CD4-positive, CD25-positive, alpha-beta regulatory T cell (primary cell): ENCODE measurements around the gene IFIH1. TPM values are rescaled to one million over a fixed set of nuclear protein-coding genes. Genes with fewer than 3 reads are reported as not detected.
A peak's percentile ranks its signal among the peaks of the same experiment; 100 is the strongest.

ENCODE experiments used
- ATAC-seq, 2 donors: fragments of 150-1000 bp; cut with Tn5 transposase; one replicate each; pipeline ENCODE4 v1.10.0; 2021; ENCODE audit warnings: low read depth in 2 of 2, moderate number of reproducible peaks in 2 of 2, moderate library complexity in 1 of 2
- DNase-seq, 3 donors: peaks; one replicate each; pipeline versions ENCODE4 v3.0.0 to v3.0.0-alpha.2; 2012 to 2022; ENCODE audit warnings: mixed read lengths in 1 of 3
- H3K27ac ChIP-seq: one replicate; pipeline ENCODE4 v1.7.0; 2013; ENCODE audit warnings: mild to moderate bottlenecking, low read length; ENCODE audit not compliant: insufficient read depth, poor library complexity, severe bottlenecking
- H3K27me3 ChIP-seq: one replicate; pipeline ENCODE4 v1.7.0; 2013; ENCODE audit warnings: low read length; ENCODE audit not compliant: control insufficient read depth, insufficient read depth
- H3K36me3 ChIP-seq: one replicate; pipeline ENCODE4 v1.7.0; 2013; ENCODE audit warnings: mild to moderate bottlenecking, low read length, moderate library complexity; ENCODE audit not compliant: control insufficient read depth, insufficient read depth
- H3K4me1 ChIP-seq: 2 replicates; pipeline ENCODE4 v1.7.0; 2013; ENCODE audit warnings: mild to moderate bottlenecking, low read length; ENCODE audit not compliant: insufficient read depth, control insufficient read depth, poor library complexity, severe bottlenecking
- H3K4me3 ChIP-seq: one replicate; pipeline ENCODE4 v1.7.0; 2013; ENCODE audit warnings: low read depth, mild to moderate bottlenecking, low read length, moderate library complexity
- H3K9me3 ChIP-seq, 2 experiments: 1 replicate in 1 of 2; 2 replicates in 1 of 2; pipeline ENCODE4 v1.7.0; 2013; ENCODE audit warnings: low read length in 2 of 2, mild to moderate bottlenecking in 1 of 2, moderate library complexity in 1 of 2; ENCODE audit not compliant: control insufficient read depth in 2 of 2
- H3K27ac Mint-ChIP-seq, 3 donors: one replicate each; pipeline ENCODE4 v1.8.0; 2020 to 2022; ENCODE audit warnings: mild to moderate bottlenecking in 3 of 3, mixed read lengths in 3 of 3, moderate library complexity in 2 of 3
- H3K27me3 Mint-ChIP-seq: one replicate; pipeline ENCODE4 v1.8.0; 2022; ENCODE audit warnings: mild to moderate bottlenecking, mixed read lengths
- H3K36me3 Mint-ChIP-seq: one replicate; pipeline ENCODE4 v1.8.0; 2020; ENCODE audit warnings: mixed read lengths
- H3K4me1 Mint-ChIP-seq, 4 donors: one replicate each; pipeline ENCODE4 v1.8.0; 2020 to 2022; ENCODE audit warnings: mixed read lengths in 4 of 4, mild to moderate bottlenecking in 1 of 4
- H3K4me3 Mint-ChIP-seq, 4 donors: one replicate each; pipeline ENCODE4 v1.8.0; 2020 to 2022; ENCODE audit warnings: mild to moderate bottlenecking in 4 of 4, mixed read lengths in 4 of 4, moderate library complexity in 3 of 4
- H3K9me3 Mint-ChIP-seq, 7 donors: one replicate each; pipeline ENCODE4 v1.8.0; 2020 to 2022; ENCODE audit warnings: mixed read lengths in 7 of 7, mild to moderate bottlenecking in 3 of 7, moderate library complexity in 2 of 7
- polyA plus RNA-seq, 4 donors: library from polyadenylated mRNA; unstranded; fragments of 300-500 nt; fragmentation: Illumina TruSeq; gene quantifications; one replicate each; pipeline ENCODE4 v1.2.3, GENCODE V29; 2021
- total RNA-seq: library from RNA; stranded (reverse); gene quantifications from one replicate; pipeline ENCODE4 v1.2.3, GENCODE V29; 2022

The IFIH1 gene
- total RNA-seq: 52.8 TPM
- polyA plus RNA-seq: 10 to 100 TPM; 17.2 to 20.0 (median 17.9) TPM

- H3K36me3 Mint-ChIP-seq: no peaks in the 10 kb centered on the region
- H3K9me3 Mint-ChIP-seq: peaks cover 0 to 2% (median 0%) of the 10 kb centered on the region in 7 donors
- Histone ChIP-seq H3K27ac (peak within 1 kb of the TSS; percentile 95), H3K36me3 (no peaks in the 10 kb centered on the region), H3K9me3 (no peaks in the 10 kb centered on the region), H3K4me1 (peaks cover 45% of the 10 kb centered on the region), H3K27me3 (no peaks in the 10 kb centered on the region), H3K4me3 (peak within 1 kb of the TSS; percentile 99)
- DNase-seq (peak; percentile 72 to 89 (median 78)), ATAC-seq (peak; percentile 77 to 79)
- peak within 1 kb of the TSS; percentile 99 to 100 (median 100) for H3K27ac Mint-ChIP-seq
- peaks cover 23 to 67% (median 60%) of the 10 kb centered on the region in 4 donors for H3K4me1 Mint-ChIP-seq
- peak within 1 kb of the TSS; percentile 95 to 98 (median 98) for H3K4me3 Mint-ChIP-seq
- H3K27me3 Mint-ChIP-seq: no peaks in the 10 kb centered on the region
These were observed at the start of gene IFIH1 for GRCh38 chr2:162318328-162319180. Gene IFIH1, minus strand, starts transcription at chr2:162318684. Its CDS starts 377 bp downstream, at chr2:162318307.

- Histone ChIP-seq H3K4me1 (no peaks in the 10 kb centered on the region), H3K27ac (no peak overlapping the region), H3K27me3 (no peaks in the 10 kb centered on the region), H3K36me3 (peaks cover 2% of the 10 kb centered on the region), H3K9me3 (no peaks in the 10 kb centered on the region), H3K4me3 (no peak overlapping the region)
- no peaks in the 10 kb centered on the region for H3K27me3 Mint-ChIP-seq
- ATAC-seq: no peak
- H3K9me3 Mint-ChIP-seq: no peaks in the 10 kb centered on the region
- no peak overlapping the region for H3K27ac Mint-ChIP-seq
- peaks cover 5% of the 10 kb centered on the region for H3K36me3 Mint-ChIP-seq
- no peaks in the 10 kb centered on the region for H3K4me1 Mint-ChIP-seq
- DNase-seq: no peak
- H3K4me3 Mint-ChIP-seq: no peak overlapping the region
These were observed 46.9 kb upstream of the IFIH1 start for GRCh38 chr2:162365392-162365791.

GRCh38 chr2:162344617-162344950 is 26.1 kb upstream of the IFIH1 start:
- no peaks in the 10 kb centered on the region for H3K36me3 ChIP-seq
- H3K9me3 Mint-ChIP-seq: no peaks in the 10 kb centered on the region
- DNase-seq: no peak
- H3K4me3 Mint-ChIP-seq: peak overlapping the region; percentile 88 to 99 (median 88)
- H3K27me3 ChIP-seq: no peaks in the 10 kb centered on the region
- peak overlapping the region; percentile 80 for H3K4me3 ChIP-seq
- H3K36me3 Mint-ChIP-seq: peaks cover 4% of the 10 kb centered on the region
- peak overlapping the region; percentile 71 for H3K27ac ChIP-seq
- peak overlapping the region in 2 of 3 donors; percentile 10 to 89 for H3K27ac Mint-ChIP-seq
- no peaks in the 10 kb centered on the region for H3K27me3 Mint-ChIP-seq
- peaks cover 12 to 20% (median 16%) of the 10 kb centered on the region in 4 donors for H3K4me1 Mint-ChIP-seq
- H3K9me3 ChIP-seq: no peaks in the 10 kb centered on the region
- peaks cover 16% of the 10 kb centered on the region for H3K4me1 ChIP-seq
- ATAC-seq: no peak

- H3K27me3 ChIP-seq: no peaks in the 10 kb centered on the region
- no peaks in the 10 kb centered on the region for H3K27me3 Mint-ChIP-seq
- peak within 1 kb of the TSS; percentile 88 to 99 (median 88) for H3K4me3 Mint-ChIP-seq
- H3K36me3 ChIP-seq: no peaks in the 10 kb centered on the region
- peaks cover 12 to 20% (median 16%) of the 10 kb centered on the region in 4 donors for H3K4me1 Mint-ChIP-seq
- H3K9me3 ChIP-seq: no peaks in the 10 kb centered on the region
- H3K36me3 Mint-ChIP-seq: no peaks in the 10 kb centered on the region
- H3K9me3 Mint-ChIP-seq: no peaks in the 10 kb centered on the region
- peak within 1 kb of the TSS in 2 of 3 donors; percentile 10 to 89 for H3K27ac Mint-ChIP-seq
- H3K4me1 ChIP-seq: peaks cover 16% of the 10 kb centered on the region
- peak within 1 kb of the TSS; percentile 71 for H3K27ac ChIP-seq
- ATAC-seq (peak; percentile 98 to 99), DNase-seq (peak; percentile 97 to 98 (median 98))
- peak within 1 kb of the TSS; percentile 80 for H3K4me3 ChIP-seq
These were observed 25.5 kb upstream of the IFIH1 start, which contains the start of gene GCA for GRCh38 chr2:162343824-162344616. Gene GCA, plus strand, starts transcription at chr2:162344132. Its CDS starts 117 bp downstream, at chr2:162344249.

- H3K27me3 Mint-ChIP-seq: no peaks in the 10 kb centered on the region
- H3K36me3 ChIP-seq: no peaks in the 10 kb centered on the region
- H3K9me3 ChIP-seq: no peaks in the 10 kb centered on the region
- H3K4me3 Mint-ChIP-seq: peak overlapping the region; percentile 88 to 99 (median 88)
- H3K4me3 ChIP-seq: peak overlapping the region; percentile 79
- no peak for ATAC-seq
- H3K4me1 Mint-ChIP-seq: peaks cover 12 to 20% (median 16%) of the 10 kb centered on the region in 4 donors
- DNase-seq: no peak
- H3K27ac ChIP-seq: no peak overlapping the region
- no peaks in the 10 kb centered on the region for H3K36me3 Mint-ChIP-seq
- H3K4me1 ChIP-seq: peaks cover 16% of the 10 kb centered on the region
- no peaks in the 10 kb centered on the region for H3K9me3 Mint-ChIP-seq
- H3K27ac Mint-ChIP-seq: peak overlapping the region in 2 of 3 donors; percentile 10 to 44
- H3K27me3 ChIP-seq: no peaks in the 10 kb centered on the region
These were observed 25.0 kb upstream of the IFIH1 start for GRCh38 chr2:162343492-162343823.

- no peak overlapping the region for H3K27ac ChIP-seq
- no peak for ATAC-seq
- peak overlapping the region in 3 of 4 donors; percentile 88 to 89 (median 88) for H3K4me3 Mint-ChIP-seq
These were observed 24.4 kb upstream of the IFIH1 start for GRCh38 chr2:162342841-162343240.

GRCh38 chr2:162342321-162342720 is 23.8 kb upstream of the IFIH1 start:
- Mint-ChIP-seq H3K27me3 (no peaks in the 10 kb centered on the region), H3K4me1 (peaks cover 12 to 20% (median 16%) of the 10 kb centered on the region in 4 donors), H3K4me3 (peak overlapping the region in 2 of 4 donors; percentile 44 to 57), H3K36me3 (no peaks in the 10 kb centered on the region), H3K9me3 (no peaks in the 10 kb centered on the region), H3K27ac (no peak overlapping the region)
- no peaks in the 10 kb centered on the region for H3K27me3 ChIP-seq
- peaks cover 16% of the 10 kb centered on the region for H3K4me1 ChIP-seq
- ATAC-seq (no peak), DNase-seq (no peak)
- H3K9me3 ChIP-seq: no peaks in the 10 kb centered on the region
- H3K27ac ChIP-seq: no peak overlapping the region
- no peaks in the 10 kb centered on the region for H3K36me3 ChIP-seq
- H3K4me3 ChIP-seq: no peak overlapping the region

More at GRCh38 chr2:162342841-162343240, 24.4 kb upstream of the IFIH1 start:
- Histone ChIP-seq H3K9me3 (no peaks in the 10 kb centered on the region), H3K4me3 (no peak overlapping the region), H3K27me3 (no peaks in the 10 kb centered on the region), H3K36me3 (no peaks in the 10 kb centered on the region), H3K4me1 (peaks cover 16% of the 10 kb centered on the region)
- no peak overlapping the region for H3K27ac Mint-ChIP-seq
- H3K27me3 Mint-ChIP-seq: no peaks in the 10 kb centered on the region
- DNase-seq: no peak
- H3K36me3 Mint-ChIP-seq: no peaks in the 10 kb centered on the region
- H3K9me3 Mint-ChIP-seq: no peaks in the 10 kb centered on the region
- peaks cover 12 to 20% (median 16%) of the 10 kb centered on the region in 4 donors for H3K4me1 Mint-ChIP-seq
